SK-N-SH (cell line): ENCODE data around the gene COMMD7.

ENCODE experiments used
- CTCF ChIP-seq: fragments of 200-600 bp; sonication (generic); IDR thresholded peaks from 2 replicates; pipeline ENCODE4 v1.6.1; 2017; ENCODE audit warnings: antibody characterized with exemption, mild to moderate bottlenecking, moderate library complexity
- ELF1 ChIP-seq: IDR thresholded peaks from 2 replicates; pipeline ENCODE4 v1.4.0; 2012
- EZH2phosphoT487 ChIP-seq: fragments of 200-600 bp; sonication (generic); IDR thresholded peaks from 2 replicates; pipeline ENCODE4 v1.6.1; 2017; ENCODE audit warnings: low read depth, mixed run types, mild to moderate bottlenecking, antibody characterized with exemption, moderate library complexity, borderline replicate concordance
- JUND ChIP-seq: IDR thresholded peaks from 2 replicates; pipeline ENCODE4 v1.4.0; 2012
- NRF1 ChIP-seq: IDR thresholded peaks from 2 replicates; pipeline ENCODE4 v1.6.1; 2012; ENCODE audit warnings: low read depth, mild to moderate bottlenecking, low read length
- POLR2AphosphoS5 ChIP-seq: IDR thresholded peaks from 2 replicates; pipeline ENCODE4 v1.6.1; 2012; ENCODE audit warnings: low read depth, low read length
- RFX5 ChIP-seq: IDR thresholded peaks from 2 replicates; pipeline ENCODE4 v1.6.1; 2012; ENCODE audit warnings: mild to moderate bottlenecking, improper control_type of control experiment, low read length

DNA sequence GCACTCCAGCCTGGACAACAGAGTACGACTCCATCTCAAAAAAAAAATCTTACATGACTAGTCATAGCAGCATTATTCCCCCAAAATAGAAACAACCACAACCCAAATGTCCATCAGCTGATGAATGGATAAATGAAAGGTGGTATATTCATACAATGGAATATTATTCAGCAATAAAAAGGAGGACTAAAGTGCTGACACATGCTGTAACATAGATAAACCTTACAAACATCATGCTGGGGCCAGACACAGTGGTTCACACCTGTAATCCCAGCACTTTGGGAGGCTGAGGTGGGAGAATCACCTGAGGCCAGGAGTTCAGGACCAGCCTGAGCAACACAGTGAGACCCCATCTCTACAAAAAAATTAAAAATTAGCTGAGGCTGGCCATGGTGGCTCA, 86.4 kb downstream of the COMMD7 start:
- no peak for TF ChIP-seq RFX5
- no peak for TF ChIP-seq NRF1
- no peak for TF ChIP-seq POLR2AphosphoS5
- TF ChIP-seq EZH2phosphoT487: no peak
- no peak for TF ChIP-seq ELF1
- TF ChIP-seq JUND: no peak
- TF ChIP-seq CTCF: no peak
